Nephron progenitor cell (in vitro differentiated cells): ENCODE measurements around the gene ARHGEF2.

Experiments
- DNase-seq: peaks from one replicate; pipeline ENCODE4 v3.0.0; 2021
- H3K27ac Mint-ChIP-seq: 2 replicates; pipeline ENCODE4 v1.8.0; 2021; ENCODE audit warnings: mild to moderate bottlenecking, moderate library complexity, mixed read lengths
- H3K27me3 Mint-ChIP-seq: 2 replicates; pipeline ENCODE4 v1.8.0; 2021; ENCODE audit warnings: mild to moderate bottlenecking, low read depth, mixed read lengths; ENCODE audit not compliant: poor library complexity
- H3K36me3 Mint-ChIP-seq: 2 replicates; pipeline ENCODE4 v1.8.0; 2021; ENCODE audit warnings: low read depth, mixed read lengths
- H3K4me1 Mint-ChIP-seq: 2 replicates; pipeline ENCODE4 v1.8.0; 2021; ENCODE audit warnings: mixed read lengths
- H3K4me3 Mint-ChIP-seq: 2 replicates; pipeline ENCODE4 v1.8.0; 2021; ENCODE audit warnings: mild to moderate bottlenecking, moderate library complexity, mixed read lengths
- H3K9me3 Mint-ChIP-seq: 2 replicates; pipeline ENCODE4 v1.8.0; 2021; ENCODE audit warnings: mild to moderate bottlenecking, moderate library complexity, mixed read lengths
- CTCF ChIP-seq: fragments of 200-600 bp; sonication (generic); IDR thresholded peaks from 2 replicates; pipeline ENCODE4 v1.5.0; 2021; ENCODE audit warnings: antibody characterized with exemption

ARHGEF2 gene

GRCh38 chr1:155971910-155972809, 6.2 kb downstream of the ARHGEF2 start:
- peaks cover 100% of the 10 kb centered on the region for H3K4me1 Mint-ChIP-seq
- no peak for DNase-seq
- H3K36me3 Mint-ChIP-seq: peaks cover 12% of the 10 kb centered on the region
- H3K9me3 Mint-ChIP-seq: no peaks in the 10 kb centered on the region
- no peak for TF ChIP-seq CTCF
- peak overlapping the region; percentile 12 for H3K4me3 Mint-ChIP-seq
- peak overlapping the region; percentile 96 for H3K27ac Mint-ChIP-seq
- H3K27me3 Mint-ChIP-seq: no peaks in the 10 kb centered on the region

GRCh38 chr1:155970531-155971167, 7.7 kb downstream of the ARHGEF2 start:
- no peak for DNase-seq
- Mint-ChIP-seq H3K9me3 (no peaks in the 10 kb centered on the region), H3K4me3 (peak overlapping the region; percentile 50), H3K27ac (peak overlapping the region; percentile 98), H3K4me1 (peaks cover 100% of the 10 kb centered on the region), H3K27me3 (no peaks in the 10 kb centered on the region), H3K36me3 (peaks cover 17% of the 10 kb centered on the region)
- TF ChIP-seq CTCF: no peak

GRCh38 chr1:155969377-155969791, 9.0 kb downstream of the ARHGEF2 start:
- H3K36me3 Mint-ChIP-seq: peaks cover 25% of the 10 kb centered on the region
- H3K9me3 Mint-ChIP-seq: no peaks in the 10 kb centered on the region
- H3K27me3 Mint-ChIP-seq: no peaks in the 10 kb centered on the region
- TF ChIP-seq CTCF: no peak
- peak overlapping the region; percentile 98 for H3K27ac Mint-ChIP-seq
- no peak for DNase-seq
- peaks cover 94% of the 10 kb centered on the region for H3K4me1 Mint-ChIP-seq
- H3K4me3 Mint-ChIP-seq: peak overlapping the region; percentile 44

GRCh38 chr1:155968670-155969069, 9.7 kb downstream of the ARHGEF2 start:
- peaks cover 87% of the 10 kb centered on the region for H3K4me1 Mint-ChIP-seq
- H3K4me3 Mint-ChIP-seq: peak overlapping the region; percentile 52
- no peaks in the 10 kb centered on the region for H3K9me3 Mint-ChIP-seq
- no peaks in the 10 kb centered on the region for H3K27me3 Mint-ChIP-seq
- peaks cover 29% of the 10 kb centered on the region for H3K36me3 Mint-ChIP-seq
- no peak for DNase-seq
- H3K27ac Mint-ChIP-seq: peak overlapping the region; percentile 96
- no peak for TF ChIP-seq CTCF

GRCh38 chr1:155968051-155968400, 10.3 kb downstream of the ARHGEF2 start:
- peak overlapping the region; percentile 52 for H3K4me3 Mint-ChIP-seq
- no peaks in the 10 kb centered on the region for H3K9me3 Mint-ChIP-seq
- peak overlapping the region; percentile 96 for H3K27ac Mint-ChIP-seq
- no peak for TF ChIP-seq CTCF
- no peak for DNase-seq
- H3K4me1 Mint-ChIP-seq: peaks cover 81% of the 10 kb centered on the region
- no peaks in the 10 kb centered on the region for H3K27me3 Mint-ChIP-seq
- peaks cover 29% of the 10 kb centered on the region for H3K36me3 Mint-ChIP-seq
